HG02885 (cell line): ENCODE measurements around the gene MPV17L2.

Source experiments
- ATAC-seq: cut with Tn5 transposase; IDR thresholded peaks from one replicate; pipeline ENCODE4 v1.9.1; 2021; ENCODE audit warnings: mild to moderate bottlenecking; ENCODE audit not compliant: unreplicated experiment, poor library complexity

Gene MPV17L2

DNA sequence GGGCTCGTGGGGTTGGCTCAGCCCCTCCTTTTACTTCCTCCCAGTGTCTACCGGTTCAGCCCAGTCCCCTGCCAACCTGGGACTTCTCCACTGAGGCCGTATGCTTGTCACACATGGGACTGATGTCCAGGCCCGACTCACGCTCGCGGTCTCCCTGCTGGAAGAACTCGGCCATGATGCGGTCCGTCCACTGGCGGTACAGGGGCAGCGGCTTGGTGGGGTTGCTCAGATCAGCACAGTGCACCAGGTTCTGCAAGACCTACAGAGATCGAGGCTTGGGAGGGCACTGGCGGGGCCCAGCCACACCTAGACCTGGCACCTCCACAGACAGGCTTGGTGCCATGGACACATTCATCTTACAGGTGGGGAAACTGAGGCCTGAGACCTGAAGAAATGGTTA, 18.7 kb downstream of the MPV17L2 start:
- no peak for ATAC-seq

DNA sequence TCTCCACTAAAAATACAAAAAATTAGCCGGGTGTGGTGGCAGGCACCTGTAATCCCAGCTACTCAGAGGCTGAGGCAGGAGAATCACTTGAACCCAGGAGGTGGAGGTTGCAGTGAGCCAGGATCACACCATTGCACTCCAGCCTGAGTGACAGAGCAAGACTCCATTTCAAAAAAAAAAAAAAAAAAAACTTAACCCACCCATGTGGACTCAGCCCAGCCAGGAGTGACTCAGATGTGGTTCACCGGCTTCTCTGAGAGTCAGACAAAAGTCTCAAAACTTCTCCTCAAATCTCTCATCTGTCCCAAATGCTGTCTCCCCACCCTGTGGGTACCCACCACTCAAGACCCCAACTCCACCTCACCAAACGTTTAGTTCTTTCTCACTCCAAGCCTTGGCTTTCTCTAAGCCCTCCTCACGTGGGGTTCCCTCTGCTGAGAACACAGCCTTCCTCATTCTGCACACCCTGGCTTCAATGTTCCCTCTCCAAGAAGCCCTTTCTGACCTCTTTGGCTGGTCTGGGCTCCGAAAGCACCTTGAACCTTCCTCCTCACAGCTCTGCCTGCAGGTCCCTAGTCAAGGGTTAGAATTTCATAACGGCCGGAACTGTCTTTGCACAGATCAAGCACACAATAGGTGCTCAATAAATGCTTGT, 21.9 kb downstream of the MPV17L2 start:
- ATAC-seq, result no peak

DNA sequence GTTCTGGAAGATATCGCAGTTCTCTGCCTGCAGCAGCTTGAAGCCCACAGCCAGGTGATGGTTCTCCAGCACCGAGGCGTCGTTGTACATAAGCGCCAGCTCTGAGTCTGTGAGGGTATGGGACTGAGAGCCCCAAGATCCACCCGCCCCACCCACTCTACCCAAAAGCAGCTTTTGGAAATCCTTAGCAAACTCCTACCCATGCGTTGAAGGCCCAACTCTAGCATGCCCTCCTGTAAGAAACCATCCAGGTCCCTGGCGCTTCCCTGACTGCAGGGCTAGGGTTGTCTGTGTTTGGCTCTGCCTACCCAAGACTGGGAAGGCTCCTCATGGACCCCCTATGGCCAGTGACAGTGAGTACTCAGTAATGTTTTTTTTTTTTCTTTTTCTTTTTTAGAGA, 23.8 kb downstream of the MPV17L2 start:
- no peak for ATAC-seq

DNA sequence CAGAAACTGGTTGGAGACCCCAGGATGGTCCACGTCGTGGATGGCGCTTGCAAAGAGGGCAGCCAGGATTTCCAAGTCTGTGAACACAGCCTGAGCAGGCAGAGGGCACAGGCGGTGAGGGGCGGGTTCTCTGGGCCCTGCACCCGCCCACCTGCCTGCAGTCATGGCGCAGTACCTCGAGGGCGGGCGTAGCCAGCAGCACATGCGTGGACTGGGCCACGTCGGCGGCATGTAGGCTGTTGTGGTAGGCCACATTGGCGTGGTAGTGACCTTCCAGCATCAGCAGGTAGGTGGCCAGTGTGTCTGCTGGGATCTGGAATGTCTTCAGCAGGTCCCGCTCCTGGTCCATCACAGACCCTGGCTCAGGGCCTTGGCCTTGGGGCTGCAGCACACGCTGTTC, 25.1 kb downstream of the MPV17L2 start:
- ATAC-seq, result no peak

DNA sequence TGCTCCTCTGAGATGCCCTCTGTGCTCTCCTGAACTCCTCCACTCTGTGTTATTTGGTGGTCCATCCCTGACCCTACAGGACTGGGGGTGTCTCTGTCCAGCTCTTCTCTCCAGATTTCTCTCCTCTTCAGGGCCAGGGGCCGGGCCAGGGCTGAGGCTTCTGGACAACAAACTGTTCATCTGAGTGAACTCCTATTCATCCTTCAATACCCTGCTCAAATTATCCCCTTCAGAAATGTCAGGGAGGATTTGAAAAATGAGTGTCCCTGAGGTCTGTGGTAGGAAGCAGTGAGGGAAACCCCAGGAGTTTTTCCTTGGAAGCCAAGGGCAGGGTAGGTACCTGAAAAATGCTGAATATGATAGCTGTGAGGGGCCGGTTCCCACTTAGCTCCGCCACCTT, 25.6 kb downstream of the MPV17L2 start:
- no peak for ATAC-seq

DNA sequence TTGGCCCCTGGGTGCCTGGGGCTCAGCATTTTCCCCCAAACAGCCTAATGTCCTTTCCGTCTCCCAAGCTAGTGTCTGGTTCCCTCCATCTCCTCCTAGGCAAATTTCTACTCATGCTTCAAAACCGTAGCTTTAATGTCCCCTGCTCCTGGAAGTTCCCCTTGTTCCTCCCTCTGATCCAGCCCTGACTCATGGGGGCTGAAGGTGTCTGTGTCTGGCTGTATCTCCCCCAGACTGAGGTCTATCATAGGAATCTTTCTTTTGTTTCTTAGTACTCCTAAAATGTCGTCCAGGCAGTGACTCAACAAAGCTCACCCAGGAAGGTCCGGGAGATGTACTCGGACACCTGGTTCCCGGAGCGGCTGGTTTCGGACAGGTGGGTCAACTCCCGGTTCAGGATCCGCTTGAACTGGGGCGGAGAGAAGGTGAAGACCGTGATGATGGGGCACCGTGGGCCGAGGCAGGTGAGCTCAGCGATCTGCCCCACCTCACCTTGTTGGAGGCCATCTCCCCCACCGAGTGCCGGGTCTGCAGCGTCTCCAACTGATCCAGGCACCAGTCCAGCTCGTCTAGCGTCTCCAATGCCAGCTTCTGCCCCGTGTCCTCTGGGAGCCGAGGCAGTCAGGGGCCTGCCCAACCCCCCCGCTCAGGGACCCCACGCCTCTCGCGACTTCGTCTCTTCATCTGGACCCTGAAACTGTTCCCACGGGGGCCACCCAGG, 27.1 kb downstream of the MPV17L2 start:
- no peak for ATAC-seq

DNA sequence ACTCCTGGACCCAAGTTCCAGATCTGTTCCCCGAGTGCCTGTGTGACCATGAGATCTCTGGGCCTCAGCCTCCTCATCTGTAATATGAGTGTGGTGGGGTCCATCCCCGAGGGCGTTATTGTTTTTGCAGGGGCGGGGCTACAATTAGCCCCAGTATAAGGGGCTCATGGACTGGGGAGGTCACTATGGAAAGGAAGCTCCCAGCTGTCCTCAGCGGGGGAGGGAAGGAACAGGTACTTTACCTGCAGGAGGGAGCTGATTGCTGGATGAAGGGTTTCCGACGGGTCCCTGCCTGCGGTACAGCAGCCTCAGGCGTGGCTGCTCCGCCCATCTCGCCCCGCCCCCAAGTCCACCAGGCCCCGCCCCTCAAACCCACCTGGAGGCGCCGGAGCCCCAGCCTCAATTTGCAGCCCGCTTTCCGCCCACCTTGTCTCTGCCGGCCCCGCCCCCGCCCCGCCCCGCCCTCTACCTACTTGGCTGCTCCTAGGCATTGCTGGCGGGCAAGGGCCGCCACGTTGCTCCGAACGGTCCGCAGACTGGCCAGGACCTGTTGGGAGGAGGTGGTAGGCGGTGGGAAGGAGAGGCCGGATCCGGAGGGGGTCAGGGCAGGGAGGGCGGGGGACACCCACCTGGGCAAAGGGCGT, 27.7 kb downstream of the MPV17L2 start:
- no peak for ATAC-seq

DNA sequence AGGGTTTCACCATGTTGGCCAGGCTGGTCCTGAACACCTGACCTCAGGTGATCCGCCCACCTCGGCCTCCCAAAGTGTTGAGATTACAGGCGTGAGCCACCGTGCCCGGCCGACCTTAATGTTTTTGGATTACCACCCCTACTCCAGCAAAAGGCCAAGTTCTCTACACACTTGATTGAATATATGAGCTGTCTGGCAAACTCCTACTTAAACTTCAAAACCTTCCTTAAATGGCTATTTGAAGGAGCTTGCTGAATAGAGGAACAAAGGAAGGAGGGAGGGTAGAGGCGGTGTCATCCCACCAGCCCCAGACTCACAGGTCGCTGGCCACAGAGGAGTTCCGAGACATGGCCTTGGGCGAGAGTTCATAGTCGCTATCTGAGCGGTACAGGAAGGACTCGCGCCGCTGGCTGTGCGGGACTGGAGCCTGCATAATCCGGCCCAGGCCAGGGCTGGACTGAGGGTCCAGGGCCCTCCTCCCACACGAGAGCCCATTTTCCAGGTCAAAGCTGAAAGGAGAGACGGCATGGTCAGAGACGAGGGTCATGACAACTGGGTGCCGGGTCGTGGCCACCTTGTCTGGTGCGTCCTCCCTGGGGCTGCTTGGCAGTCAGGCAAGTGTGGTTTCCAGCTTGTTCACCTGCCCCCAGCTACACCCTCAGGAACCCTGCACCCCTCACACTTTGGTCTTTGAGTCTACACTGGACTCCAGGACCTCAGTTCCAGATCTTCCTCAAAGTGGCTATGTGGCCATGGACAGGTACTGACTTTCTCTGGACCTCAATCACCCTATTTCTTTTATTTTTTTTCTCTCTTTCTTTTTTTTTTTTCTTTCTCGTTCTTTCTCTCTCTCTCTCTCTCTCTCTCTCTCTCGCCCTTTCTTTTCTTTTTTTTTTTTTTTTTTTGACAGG, 29.1 kb downstream of the MPV17L2 start:
- ATAC-seq, result no peak

DNA sequence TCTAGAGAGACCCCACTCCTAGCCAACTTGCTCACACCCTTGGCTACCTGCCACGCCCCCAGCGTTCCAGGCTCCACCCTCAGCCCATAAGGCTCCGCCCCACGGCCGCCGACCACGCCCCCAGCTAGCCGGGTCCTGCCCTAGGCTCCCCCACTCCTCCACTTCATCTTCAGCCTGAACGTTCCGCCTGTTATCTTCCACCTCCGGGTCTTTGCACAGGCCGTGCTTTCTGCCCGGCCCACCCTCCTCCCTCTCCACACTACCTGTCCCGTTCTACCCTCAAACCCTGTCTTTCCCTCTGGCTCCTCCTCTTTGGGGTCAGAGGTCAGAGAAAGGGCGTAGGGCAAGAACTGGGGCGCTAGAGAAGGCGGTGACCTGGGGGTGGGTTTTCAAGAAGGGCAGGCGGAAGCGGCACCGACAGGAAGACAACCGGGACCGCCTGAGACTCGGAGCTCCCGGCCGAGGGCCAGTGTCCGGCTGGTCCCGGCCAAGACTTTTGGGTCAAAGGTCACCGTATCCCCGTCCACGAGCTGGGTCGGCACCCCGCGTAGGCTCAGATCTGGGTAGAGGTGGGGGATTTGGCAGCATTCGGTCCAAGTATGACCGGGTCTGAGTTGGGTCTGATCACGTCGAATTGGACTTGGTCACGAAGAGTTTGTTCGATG, 31.0 kb downstream of the MPV17L2 start:
- peak; percentile 35 for ATAC-seq

DNA sequence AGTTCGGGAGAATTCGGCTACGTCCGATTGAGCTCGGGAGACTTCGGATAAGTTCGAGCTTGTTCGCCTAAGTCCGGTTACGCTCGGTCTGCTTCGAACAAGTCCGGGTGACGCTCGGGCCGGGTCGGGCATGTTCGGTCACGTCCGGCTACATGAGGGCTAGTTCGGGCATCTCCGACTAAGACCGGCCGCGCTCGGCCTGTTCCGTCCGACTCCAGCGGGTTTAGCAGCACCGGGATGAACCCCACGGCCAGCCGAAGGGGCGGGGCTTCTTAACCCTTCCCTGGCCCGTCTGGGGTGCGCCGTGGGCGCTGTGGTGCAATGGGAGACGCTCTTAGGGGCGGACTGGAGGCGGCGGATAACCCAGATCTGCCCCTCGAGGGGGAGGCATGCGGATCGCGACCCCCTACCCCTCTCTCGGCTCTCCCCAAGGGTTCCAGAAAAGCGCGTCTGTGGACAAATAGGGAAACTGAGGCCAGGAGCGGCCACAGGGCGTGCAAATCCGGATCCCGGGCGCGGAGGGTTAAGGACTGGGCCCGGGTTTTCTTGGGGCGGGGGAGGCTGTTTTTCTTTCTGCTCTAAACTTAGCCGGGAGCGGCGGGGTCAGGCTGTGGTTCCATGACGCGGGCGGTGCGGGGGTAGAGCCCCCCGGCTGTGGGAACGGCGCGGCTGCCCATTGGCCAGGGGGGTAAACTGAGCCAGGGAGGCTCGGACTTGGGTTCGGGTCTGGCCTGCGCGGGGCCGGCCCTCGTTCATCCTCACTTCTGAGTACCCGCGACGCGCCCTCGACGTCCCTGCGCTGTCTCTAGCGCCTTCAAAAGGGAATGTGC, 31.7 kb downstream of the MPV17L2 start:
- peak; percentile 91 for ATAC-seq

DNA sequence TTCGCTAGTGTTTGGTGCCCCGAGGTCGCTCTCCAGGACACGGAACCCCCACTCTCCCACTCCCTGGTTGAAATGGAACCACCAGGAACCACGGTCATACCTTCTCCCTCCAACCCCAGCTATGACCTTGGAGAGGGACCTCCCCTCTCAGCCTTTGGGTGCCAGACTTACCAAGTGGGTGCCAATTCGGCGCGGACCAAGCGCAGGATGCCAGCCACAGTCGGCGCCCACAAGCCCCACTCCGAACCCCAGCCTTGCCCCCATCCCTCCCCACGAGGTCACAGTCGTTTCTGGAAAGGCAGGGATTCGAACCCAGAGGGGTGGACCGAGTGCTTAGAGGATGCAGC, 32.3 kb downstream of the MPV17L2 start:
- ATAC-seq, result no peak

DNA sequence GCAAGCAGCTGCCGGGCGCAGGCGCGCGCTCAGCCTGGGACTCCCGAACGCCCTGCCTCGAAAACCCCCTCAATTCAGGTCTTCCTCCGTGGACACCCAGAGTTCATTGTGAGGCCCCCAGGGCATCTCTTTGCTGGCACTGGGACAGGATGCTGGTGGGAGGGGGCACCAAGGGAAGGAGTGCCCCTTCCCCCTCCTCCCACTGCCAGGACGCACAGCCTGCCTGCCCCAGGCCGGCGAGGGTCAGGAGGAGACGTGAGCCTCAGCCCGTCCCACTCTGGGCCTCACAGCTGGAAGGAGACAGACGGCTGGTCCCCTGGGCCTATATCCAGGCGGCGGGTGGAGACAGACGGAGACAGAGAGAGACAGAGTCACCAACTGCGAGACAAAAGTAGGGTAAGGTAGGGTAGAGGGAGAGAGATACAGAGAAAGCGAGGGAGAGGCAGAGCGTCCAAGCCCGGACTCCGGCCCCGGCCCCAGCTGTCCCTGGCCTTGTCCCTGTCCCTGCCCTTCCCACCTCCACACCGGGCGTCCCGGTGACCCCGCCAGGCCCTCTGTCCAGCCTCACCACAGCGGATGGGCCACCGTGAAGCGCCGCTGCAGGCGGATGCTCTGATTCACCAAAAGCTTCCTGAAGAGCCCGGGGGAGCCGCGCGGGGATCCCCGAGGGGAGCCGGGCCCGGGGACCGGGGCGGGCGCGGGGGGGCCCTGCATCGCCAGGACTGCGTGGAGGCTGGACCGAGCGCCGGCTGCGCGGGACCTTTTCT, 32.9 kb downstream of the MPV17L2 start, which contains the start of gene PDE4C:
Gene PDE4C, minus strand, starts transcription at position 737 of the 767 bp plus-strand sequence. Its CDS starts 23 bp downstream, at position 714.
- ATAC-seq, result no peak

DNA sequence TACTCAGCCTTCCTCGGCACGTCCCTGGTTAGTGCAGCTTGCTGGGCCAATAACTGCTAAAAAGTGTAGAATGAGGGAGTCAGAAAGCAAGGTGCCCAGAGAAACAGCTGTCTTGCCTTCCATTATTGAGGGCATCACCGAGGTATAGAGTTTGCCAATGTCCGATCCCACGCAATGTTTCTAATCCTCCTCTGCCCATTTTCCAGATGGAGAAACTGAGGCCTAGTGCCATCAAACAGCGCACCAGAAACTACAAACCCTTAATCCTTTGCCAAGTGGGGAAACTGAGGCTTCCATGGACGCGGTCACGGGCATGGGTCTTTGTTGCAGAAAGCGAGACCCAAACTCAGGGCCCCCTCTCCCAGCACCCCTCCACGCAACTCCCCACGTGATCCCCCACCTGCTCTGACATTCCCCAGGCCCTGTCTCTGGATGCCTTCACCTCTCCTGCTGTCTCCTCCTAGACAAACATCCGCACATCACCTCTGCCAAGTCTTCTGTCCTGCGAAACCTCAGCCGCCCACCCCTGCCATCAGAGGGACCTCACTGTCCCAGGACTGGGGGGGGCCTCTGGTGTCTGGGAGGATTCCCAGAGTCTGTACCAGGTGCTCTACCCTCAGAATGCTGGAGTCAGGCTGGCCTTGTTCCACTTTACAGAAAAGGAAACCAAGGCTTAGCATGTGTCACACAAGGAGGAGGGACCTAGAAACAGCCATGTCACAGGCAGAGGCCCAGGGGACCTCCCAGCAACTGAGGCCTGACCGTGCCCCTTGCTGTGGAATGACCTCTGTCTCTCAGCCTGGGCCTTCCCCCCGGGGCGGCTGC, 34.1 kb downstream of the MPV17L2 start:
- no peak for ATAC-seq

DNA sequence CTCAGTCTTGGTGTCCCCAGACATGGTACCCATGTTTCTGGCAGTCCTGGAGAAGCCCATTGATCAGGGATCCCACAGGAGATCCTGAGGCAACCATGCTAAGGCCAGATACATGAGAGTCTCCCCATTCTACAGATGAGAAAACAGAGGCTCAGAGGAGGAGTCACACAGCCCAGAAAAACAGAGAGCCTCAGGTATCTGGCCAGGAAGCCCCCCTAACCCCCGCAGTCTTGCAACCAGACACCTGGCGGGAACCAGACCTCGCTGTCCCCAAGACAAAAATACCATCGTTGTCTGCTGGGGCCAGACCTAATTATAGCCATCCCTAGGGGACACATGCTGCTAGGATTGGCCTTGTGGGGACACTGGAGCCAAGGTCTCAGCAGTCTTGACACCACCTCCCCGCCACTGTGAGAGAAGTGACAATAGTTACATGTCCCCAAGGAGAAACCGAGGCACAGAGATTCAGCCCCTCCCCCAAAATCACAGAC, 34.8 kb downstream of the MPV17L2 start:
- no peak for ATAC-seq

DNA sequence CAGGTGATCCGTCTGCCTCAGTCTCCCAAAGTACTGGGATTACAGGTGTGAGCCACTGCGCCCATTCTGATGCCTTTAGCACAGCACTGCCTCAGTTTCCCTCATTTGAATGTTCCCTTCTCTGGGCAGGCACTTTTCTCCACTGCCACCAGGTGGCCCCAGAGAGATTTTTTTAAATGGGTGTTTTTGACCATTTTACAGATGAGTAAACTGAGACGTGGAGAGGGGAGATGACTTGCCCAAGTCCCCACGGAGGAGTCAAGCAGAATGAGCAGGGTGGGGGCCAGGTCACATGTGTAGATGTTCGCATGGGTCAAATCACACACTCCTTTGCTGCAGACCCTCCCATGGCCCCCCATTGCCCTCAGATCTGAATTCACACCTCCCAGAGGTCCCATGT, 36.5 kb downstream of the MPV17L2 start:
- ATAC-seq, result no peak

DNA sequence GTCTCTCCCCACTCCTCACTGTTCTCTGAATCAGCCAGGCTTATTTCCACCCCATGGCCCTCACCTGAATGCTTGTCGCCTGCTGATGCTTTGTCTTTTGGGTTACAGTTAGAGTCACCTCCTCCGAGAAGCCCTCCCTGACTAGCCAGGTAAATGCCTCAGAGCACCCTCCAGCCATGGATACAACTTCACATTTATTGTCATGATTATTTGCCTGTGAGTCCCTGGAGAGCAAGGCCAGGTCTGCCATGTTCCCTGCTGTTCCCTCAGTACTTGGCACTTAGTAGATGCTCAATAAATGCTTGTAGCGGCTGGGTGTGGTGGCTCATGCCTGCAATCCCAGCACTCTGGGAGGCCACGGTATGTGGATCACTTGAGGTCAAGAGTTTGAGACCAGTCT, 36.9 kb downstream of the MPV17L2 start:
- ATAC-seq, result no peak

DNA sequence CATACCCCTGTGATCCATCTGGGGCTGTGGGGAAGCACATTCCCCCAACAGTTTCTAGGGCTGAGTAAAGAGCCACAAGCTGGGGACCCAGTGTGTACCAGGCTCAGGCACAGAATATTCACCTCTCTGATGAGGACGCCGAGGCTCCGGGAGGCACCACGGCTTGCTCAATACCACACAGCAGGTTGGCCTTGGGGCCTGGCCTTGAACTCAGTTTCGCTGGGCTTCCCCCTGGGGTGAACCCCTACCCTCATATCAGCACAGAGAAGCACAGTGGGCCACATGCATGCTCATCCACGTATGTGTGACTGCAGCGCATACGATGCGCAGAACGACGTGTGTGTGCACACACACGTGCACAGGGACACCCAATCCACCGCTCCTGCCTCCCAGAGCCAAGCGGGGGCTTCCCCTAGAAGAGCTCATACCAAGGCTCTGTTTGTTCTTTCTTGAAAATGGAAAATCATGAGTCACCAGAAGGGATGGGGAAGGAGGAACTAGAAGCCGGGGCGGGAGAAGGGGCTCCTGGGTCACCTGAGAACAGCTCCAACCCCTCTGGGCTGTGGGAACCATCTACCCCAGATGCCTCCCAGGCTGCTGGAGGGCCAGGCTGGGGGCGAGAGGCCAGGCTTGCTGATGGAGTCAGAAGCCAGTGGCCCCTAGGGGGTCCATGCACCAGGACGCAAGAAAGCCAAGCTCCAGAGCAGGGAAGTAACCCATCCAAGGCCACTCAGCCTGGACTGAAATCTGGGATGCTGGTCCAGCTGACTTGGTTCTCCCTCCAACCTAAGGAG, 38.1 kb downstream of the MPV17L2 start:
- ATAC-seq, result no peak
